SKM-1 (cell line): Measurements from ENCODE around the gene LRP8.
"Not testable (repeated sequence)": the region's sequence is repeated elsewhere in the genome, so short reads cannot be mapped to it uniquely, and the experiment has no call there.

Experiments used
- DNase-seq: peaks from one replicate; lab custom pipeline; 2025; ENCODE audit not compliant: unreplicated experiment; lab: John Stamatoyannopoulos, UW

Gene LRP8

DNA sequence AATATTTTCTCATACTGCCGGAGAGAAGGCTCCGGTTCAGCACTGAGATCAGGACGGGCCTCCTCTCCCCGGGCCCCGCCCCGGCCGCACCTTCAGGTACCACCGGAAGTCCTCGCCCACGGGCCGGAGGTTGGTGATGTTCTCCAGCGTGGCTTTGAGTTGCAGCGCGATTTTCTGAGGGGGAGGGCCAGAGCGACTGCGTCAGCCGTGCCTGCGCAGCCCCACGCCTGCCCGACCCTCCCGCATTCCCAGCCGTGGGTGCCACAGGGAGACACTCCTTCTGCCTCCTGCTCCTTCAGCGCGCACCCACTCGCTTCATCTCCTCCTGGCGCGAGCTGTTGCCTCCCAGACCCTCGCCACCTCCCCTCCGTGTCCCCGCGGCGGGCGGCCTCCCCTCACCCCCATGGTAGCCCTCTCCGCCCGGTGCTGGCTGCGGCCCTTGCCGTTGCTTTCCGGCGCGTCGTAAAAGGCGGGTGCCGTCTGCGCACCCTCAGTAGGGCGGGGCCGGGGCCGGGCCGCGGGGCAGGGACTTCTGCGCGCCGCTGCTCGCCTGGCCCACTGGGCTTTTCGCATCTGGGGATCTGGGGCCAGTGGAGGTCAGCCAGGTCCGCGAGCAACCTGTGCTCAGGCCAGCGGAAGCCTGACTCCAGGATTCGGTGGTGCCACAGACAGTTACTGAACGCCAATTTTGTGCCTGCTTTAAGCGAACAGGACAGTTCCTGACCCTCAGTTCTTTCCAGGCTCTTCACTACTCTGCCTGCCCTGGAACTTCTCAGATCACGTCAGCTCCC, 107.5 kb downstream of the LRP8 start, which contains the start of gene CZIB:
CZIB (minus strand) TSS at position 464 of the 791 bp plus-strand sequence; CDS start at position 405, 59 bp downstream.
- DNase-seq: peak; percentile 86

- DNase-seq: no peak
Observed at GRCh38 chr1:53219711-53220110, 108.2 kb downstream of the LRP8 start.

DNA sequence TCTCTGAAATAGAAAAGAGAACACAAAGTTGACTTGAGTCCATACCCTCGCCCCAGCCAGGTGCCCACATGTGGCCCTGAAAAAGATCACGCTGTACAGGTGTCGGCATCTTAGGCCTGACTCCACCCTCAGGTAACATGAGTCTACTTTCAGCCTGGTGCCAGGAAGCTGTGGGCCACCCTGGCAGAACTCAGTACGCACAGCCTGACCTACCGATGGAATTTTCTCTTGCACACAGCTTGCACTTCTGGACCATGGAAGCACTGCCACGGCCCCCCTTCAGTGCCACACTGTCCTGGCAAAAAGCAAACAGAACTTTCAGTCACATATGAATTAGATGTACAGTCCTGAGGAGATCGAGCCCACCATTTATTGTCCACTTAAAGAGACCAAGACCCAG, 109.7 kb downstream of the LRP8 start:
- no peak for DNase-seq

DNA sequence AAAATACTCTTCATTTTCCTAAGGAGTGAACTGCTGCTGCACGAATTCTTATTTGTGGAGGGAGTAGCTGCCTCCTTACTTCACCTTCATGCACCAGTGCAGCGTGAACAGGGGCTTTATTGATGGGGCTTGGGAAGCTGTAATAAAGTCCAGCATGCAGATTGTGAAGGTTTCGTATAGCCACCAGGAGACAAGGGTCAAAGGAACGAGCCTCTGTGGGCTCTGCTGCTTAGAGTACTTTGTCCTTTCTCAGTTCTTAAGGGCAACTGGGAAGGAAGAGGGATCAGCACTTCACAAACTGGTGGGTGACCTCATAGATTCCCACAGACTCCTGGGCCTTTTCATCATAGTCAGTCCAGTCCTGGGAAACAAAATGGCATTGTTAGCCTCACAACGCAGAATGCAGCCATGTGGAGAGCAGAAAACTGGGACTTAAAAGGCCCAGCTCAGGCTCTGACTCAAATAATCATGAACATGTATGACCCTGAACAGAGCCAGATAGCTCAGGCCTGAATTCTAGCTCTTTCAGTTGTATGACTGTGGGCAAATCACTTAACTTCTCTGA, 113.4 kb downstream of the LRP8 start:
- DNase-seq: no peak

- DNase-seq: no peak
Observed at GRCh38 chr1:53210954-53211353, 116.9 kb downstream of the LRP8 start.

DNA sequence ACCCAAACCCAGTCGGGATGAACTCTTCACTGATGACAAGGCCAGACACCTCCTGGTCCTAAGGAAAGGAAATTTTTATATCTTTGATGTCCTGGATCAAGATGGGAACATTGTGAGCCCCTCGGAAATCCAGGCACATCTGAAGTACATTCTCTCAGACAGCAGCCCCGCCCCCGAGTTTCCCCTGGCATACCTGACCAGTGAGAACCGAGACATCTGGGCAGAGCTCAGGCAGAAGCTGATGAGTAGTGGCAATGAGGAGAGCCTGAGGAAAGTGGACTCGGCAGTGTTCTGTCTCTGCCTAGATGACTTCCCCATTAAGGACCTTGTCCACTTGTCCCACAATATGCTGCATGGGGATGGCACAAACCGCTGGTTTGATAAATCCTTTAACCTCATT, 117.5 kb downstream of the LRP8 start:
- no peak for DNase-seq

DNA sequence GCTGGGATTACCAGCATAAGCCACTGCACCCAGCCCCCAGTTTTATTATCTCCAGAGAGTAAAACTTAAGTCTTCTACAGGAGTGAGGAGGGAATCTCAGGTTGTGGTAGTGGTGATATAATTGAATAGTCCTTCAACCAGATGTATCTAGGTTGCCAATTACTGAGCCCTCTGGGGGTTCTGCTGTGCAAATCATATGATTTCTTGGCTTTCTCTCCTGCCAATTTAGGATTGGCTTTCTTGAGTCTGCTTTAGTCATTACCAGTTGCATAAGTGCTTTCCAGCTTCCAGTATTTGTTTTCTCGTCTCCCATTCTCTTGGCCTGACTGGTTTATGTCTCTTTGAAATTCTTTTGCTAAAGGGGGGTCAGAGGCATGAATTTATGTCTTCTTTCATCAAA, 120.1 kb downstream of the LRP8 start:
- DNase-seq: no peak

DNA sequence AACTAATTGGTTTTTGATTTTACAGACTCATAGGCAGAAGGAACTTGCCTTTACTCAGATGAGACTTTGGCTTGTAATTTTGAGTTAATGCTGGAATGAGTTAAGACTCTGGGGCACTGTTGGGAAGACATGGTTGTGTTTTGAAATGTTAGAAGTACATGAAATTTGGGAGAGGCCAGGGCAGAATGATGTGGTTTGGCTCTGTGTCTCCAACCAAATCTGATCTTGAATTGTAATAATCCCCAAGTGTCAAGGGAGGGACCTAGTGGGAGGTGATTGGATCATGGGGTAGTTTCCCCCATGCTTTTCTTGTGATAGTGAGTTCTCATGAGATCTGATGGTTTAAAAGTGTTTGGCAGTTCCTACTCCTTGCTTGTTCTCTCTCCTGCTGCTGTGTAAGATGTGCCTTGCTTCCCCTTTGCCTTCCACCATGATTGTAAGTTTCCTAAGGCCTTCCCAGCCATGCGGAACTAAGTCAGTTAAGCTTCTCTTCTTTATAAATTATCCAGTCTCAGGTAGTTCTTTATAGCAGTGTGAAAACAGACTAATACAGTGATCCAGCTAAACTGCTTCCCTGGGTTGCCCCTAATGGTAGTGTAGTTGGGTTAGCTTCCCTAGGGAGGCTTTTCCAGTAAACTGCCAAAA, 121.0 kb downstream of the LRP8 start:
- no peak for DNase-seq

DNA sequence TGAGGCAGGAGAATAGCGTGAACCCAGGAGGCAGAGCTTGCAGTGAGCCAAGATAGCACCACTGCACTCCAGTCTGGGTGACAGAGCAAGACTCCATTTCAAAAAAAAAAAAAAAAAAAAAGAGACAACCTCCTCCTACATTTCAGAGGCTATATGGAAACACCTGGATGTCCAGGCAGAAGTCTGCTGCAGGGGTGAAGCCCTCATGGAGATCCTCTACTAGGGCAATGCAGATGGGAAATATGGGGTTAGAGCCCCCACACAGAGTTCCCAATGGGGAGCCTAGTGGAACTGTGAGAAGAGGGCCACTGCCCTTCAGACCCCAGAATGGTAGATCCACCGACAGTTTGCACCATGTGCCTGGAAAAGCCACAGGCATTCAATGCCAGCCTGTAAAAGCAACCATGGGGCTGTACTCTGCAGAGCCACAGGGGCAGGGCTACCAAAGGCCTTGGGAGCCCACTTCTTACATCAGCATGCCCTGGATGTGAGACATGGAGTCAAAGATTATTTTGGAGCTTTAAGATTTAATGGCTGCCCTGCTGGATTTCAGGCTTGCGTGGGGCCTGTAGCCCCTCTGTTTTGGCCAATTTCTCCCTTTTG, 121.7 kb downstream of the LRP8 start:
- DNase-seq: not testable (repeated sequence)

DNA sequence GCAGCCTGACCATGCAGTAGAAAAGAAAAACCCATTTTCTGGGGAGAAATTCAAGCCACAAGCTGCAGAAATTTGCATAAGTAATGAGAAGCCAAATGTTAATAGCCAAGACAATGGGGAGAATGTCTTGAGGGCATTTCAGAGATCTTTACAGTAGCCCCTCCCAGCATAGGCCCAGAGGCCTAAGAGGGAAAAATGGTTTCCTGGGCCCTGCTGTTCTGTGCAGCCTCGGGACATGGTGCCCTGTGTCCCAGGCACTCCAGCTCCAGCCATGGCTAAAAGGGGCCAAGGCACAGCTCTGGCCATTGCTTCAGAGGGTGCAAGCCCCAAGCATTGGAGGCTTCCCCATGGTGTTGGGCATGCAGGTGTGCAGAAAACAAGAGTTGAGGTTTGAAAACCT, 122.4 kb downstream of the LRP8 start:
- DNase-seq: not testable (repeated sequence)

DNA sequence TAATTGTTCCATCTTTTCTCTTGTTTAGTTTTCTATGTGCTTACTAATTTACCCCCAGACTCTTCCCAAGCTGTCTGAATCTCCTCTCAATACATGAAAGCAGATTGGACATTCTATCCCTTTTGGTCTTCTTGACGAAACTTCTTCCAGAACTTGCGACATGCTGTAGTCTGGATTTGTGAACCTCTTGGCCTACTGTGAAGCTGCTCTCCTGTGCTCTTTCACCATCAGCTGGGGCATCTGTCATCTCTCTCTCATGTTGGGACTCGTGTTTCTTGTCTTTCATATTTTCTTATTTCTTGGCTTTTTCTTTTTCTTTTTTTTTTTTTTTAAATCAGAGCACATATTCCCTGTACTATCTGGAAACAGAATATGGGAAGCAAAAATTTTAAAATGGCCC, 124.4 kb downstream of the LRP8 start:
- DNase-seq: no peak

GRCh38 chr1:53198241-53198651, 129.6 kb downstream of the LRP8 start:
- DNase-seq: no peak

- peak; percentile 25 for DNase-seq
Observed at GRCh38 chr1:53197291-53198200, 130.3 kb downstream of the LRP8 start.

GRCh38 chr1:53196485-53197290, 131.2 kb downstream of the LRP8 start, which contains the start of gene CPT2:
Gene CPT2 (plus strand): TSS chr1:53196824. CDS start chr1:53196944, 120 bp downstream.
- DNase-seq: peak; percentile 77

DNA sequence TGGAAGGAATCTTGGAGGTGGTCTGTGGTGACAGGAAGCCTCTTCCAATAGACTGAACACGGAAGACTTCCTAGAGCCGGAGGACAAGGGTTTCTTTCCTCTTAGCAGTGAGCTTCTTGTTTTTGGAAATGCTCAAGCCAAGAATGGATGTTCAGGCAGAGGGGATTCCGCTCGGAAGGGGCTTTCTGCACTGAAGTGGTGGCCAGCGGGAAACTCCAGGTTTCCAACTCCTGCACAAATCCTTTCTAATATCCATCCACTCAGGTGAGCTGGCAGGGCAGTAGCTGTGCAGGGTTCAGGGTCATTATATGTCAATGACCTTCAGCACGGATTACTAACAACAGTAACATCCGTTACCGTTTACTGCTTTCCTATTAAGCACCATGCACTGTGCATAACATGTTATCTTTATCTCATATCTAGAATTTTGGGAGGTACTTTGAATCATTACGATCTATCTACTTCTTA, 131.8 kb downstream of the LRP8 start:
- DNase-seq: no peak

- DNase-seq: no peak
Observed at GRCh38 chr1:53195246-53196016, 132.4 kb downstream of the LRP8 start.
